ENCODE results near the gene TESPA1. TPM values are rescaled to one million over a fixed set of nuclear protein-coding genes. Genes with fewer than 3 reads are reported as not detected.

Gene TESPA1
- total RNA-seq, 1 experiment from 2014 or later: not detected

DNA sequence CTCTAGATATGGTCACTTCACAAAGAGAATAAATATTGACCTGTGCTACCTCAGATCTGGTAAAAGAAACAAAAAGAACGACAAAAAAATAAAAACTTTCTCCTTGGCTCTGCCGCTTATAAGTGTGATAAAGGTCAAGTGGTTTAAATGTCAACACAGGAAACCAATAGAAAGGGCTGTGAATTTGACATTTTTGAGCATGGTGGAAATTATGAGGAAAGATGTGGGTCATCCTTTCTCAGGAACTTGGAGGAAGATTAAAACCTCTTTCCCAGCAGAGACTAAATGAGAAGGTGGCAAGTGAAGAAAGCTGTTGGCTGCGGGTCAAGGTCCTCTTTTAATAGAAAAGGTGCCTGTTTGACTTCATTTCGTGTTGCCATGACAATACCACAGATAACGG, 28.2 kb downstream of the TESPA1 start:
- H3K36me3 ChIP-seq (ENCODE audit: control insufficient read depth, insufficient read depth, low read length): no peaks in the 10 kb centered on the region
- no peak overlapping the region for H3K4me3 ChIP-seq (ENCODE audit: low read depth, low read length)
- no peaks in the 10 kb centered on the region for H3K4me1 ChIP-seq
- CTCF ChIA-PET: interaction anchor here (1.4 kb wide), 1 partner anchor 197 kb away, joined by 7 read pairs; no protein-coding TSS in a partner anchor
- BruUV-seq (replicated peaks): no TSS peak
- H3K36me3 Mint-ChIP-seq (ENCODE audit: insufficient read depth, unreplicated experiment): peaks cover 4% of the 10 kb centered on the region
- TF ChIP-seq, protein P1, sequence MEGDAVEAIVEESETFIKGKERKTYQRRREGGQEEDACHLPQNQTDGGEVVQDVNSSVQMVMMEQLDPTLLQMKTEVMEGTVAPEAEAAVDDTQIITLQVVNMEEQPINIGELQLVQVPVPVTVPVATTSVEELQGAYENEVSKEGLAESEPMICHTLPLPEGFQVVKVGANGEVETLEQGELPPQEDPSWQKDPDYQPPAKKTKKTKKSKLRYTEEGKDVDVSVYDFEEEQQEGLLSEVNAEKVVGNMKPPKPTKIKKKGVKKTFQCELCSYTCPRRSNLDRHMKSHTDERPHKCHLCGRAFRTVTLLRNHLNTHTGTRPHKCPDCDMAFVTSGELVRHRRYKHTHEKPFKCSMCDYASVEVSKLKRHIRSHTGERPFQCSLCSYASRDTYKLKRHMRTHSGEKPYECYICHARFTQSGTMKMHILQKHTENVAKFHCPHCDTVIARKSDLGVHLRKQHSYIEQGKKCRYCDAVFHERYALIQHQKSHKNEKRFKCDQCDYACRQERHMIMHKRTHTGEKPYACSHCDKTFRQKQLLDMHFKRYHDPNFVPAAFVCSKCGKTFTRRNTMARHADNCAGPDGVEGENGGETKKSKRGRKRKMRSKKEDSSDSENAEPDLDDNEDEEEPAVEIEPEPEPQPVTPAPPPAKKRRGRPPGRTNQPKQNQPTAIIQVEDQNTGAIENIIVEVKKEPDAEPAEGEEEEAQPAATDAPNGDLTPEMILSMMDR (IDR thresholded peaks at IDR 0.05; ENCODE audit: insufficient read depth in 1 of 2, low read depth in 1 of 2, low read length in 1 of 2, severe bottlenecking in 1 of 2, unreplicated experiment in 1 of 2): no peak
- H3K4me3 Mint-ChIP-seq (ENCODE audit: unreplicated experiment): no peak overlapping the region
- intact Hi-C loops (cut with micrococcal nuclease; ENCODE audit: unreplicated experiment): no loop called here
- POLR2A ChIA-PET: no interaction called here
- no peak overlapping the region for H3K27ac Mint-ChIP-seq (ENCODE audit: unreplicated experiment)
- H3K9me3 Mint-ChIP-seq (ENCODE audit: unreplicated experiment): no peaks in the 10 kb centered on the region
- H3K9me3 ChIP-seq: no peaks in the 10 kb centered on the region
- H3K27me3 Mint-ChIP-seq (ENCODE audit: insufficient read depth, unreplicated experiment): peaks cover 10% of the 10 kb centered on the region
- no peaks in the 10 kb centered on the region for H3K4me1 Mint-ChIP-seq (ENCODE audit: low read depth, unreplicated experiment)
- H3K27me3 ChIP-seq (replicated peaks; ENCODE audit: control insufficient read depth, insufficient read depth, low read length): no peaks in the 10 kb centered on the region
- no peak for DNase-seq

DNA sequence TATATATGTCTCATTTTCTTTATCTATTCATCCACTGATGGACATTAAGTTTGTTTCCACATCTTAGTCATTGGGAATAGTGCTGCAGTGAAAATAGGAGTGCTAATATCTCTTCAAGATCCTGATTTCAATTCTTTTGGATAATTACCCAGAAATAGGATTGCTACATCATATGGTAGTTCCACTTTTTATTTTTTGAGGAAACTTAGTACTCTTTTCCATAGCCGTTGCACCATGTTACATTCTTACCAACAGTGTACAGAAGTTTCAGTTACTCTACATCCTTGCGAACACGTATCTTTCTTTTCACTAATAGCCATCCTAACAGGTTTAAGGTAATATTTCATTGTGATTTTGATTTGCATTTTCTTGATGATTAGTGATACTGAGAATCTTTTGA, 29.8 kb downstream of the TESPA1 start:
- no peaks in the 10 kb centered on the region for H3K9me3 Mint-ChIP-seq (ENCODE audit: unreplicated experiment)
- no peaks in the 10 kb centered on the region for H3K27me3 ChIP-seq (replicated peaks; ENCODE audit: control insufficient read depth, insufficient read depth, low read length)
- H3K4me1 Mint-ChIP-seq (ENCODE audit: low read depth, unreplicated experiment): no peaks in the 10 kb centered on the region
- peaks cover 13% of the 10 kb centered on the region for H3K27me3 Mint-ChIP-seq (ENCODE audit: insufficient read depth, unreplicated experiment)
- H3K36me3 Mint-ChIP-seq (ENCODE audit: insufficient read depth, unreplicated experiment): peaks cover 4% of the 10 kb centered on the region
- no TSS peak for BruUV-seq (replicated peaks)
- CTCF ChIA-PET: no interaction called here
- H3K4me1 ChIP-seq: no peaks in the 10 kb centered on the region
- H3K9me3 ChIP-seq: no peaks in the 10 kb centered on the region
- DNase-seq: no peak
- TF ChIP-seq, protein P1 (IDR thresholded peaks at IDR 0.05; ENCODE audit: insufficient read depth in 1 of 2, low read depth in 1 of 2, low read length in 1 of 2, severe bottlenecking in 1 of 2, unreplicated experiment in 1 of 2): no peak
- intact Hi-C loops (cut with micrococcal nuclease; ENCODE audit: unreplicated experiment): no loop called here
- no peak overlapping the region for H3K4me3 Mint-ChIP-seq (ENCODE audit: unreplicated experiment)
- POLR2A ChIA-PET: no interaction called here
- H3K4me3 ChIP-seq (ENCODE audit: low read depth, low read length): no peak overlapping the region
- no peaks in the 10 kb centered on the region for H3K36me3 ChIP-seq (ENCODE audit: control insufficient read depth, insufficient read depth, low read length)
- no peak overlapping the region for H3K27ac Mint-ChIP-seq (ENCODE audit: unreplicated experiment)

DNA sequence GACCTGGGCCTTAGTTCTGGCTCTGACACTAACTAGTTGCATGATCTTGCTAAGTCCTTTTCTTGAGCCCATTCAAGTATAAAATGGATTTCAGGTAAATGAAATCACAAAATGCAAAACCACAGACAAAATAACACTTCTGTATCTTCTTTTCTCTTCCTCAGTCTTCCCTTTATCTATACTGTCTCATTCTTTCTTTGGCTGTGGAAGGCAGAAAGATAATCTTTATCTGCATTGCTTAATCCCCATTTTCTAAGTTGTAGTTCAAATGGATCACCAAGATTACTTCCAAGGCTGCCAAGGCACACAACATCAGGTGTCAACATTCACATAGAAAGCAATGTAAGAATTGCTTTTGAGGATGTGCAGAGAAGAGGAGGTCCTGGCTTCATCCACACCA, 30.3 kb downstream of the TESPA1 start:
- Histone ChIP-seq H3K4me3 (ENCODE audit: low read depth, low read length) (no peak overlapping the region), H3K9me3 (no peaks in the 10 kb centered on the region), H3K36me3 (ENCODE audit: control insufficient read depth, insufficient read depth, low read length) (no peaks in the 10 kb centered on the region), H3K4me1 (no peaks in the 10 kb centered on the region), H3K27me3 (replicated peaks; ENCODE audit: control insufficient read depth, insufficient read depth, low read length) (no peaks in the 10 kb centered on the region)
- BruUV-seq (replicated peaks): no TSS peak
- H3K36me3 Mint-ChIP-seq (ENCODE audit: insufficient read depth, unreplicated experiment): peaks cover 4% of the 10 kb centered on the region
- H3K4me1 Mint-ChIP-seq (ENCODE audit: low read depth, unreplicated experiment): no peaks in the 10 kb centered on the region
- TF ChIP-seq, protein P1 (IDR thresholded peaks at IDR 0.05; ENCODE audit: insufficient read depth in 1 of 2, low read depth in 1 of 2, low read length in 1 of 2, severe bottlenecking in 1 of 2, unreplicated experiment in 1 of 2): no peak
- intact Hi-C loops (cut with micrococcal nuclease; ENCODE audit: unreplicated experiment): no loop called here
- no peak overlapping the region for H3K27ac Mint-ChIP-seq (ENCODE audit: unreplicated experiment)
- CTCF ChIA-PET: no interaction called here
- DNase-seq: no peak
- H3K9me3 Mint-ChIP-seq (ENCODE audit: unreplicated experiment): no peaks in the 10 kb centered on the region
- H3K27me3 Mint-ChIP-seq (ENCODE audit: insufficient read depth, unreplicated experiment): peaks cover 11% of the 10 kb centered on the region
- POLR2A ChIA-PET: no interaction called here
- H3K4me3 Mint-ChIP-seq (ENCODE audit: unreplicated experiment): no peak overlapping the region
